HG02973 (cell line): ENCODE results near the gene GALT.

Source experiments
- ATAC-seq: cut with Tn5 transposase; IDR thresholded peaks from one replicate; pipeline ENCODE4 v1.9.1; 2021; ENCODE audit warnings: moderate library complexity; ENCODE audit not compliant: unreplicated experiment

Gene GALT

GRCh38 chr9:34646211-34647083 is at the start of gene GALT:
Gene GALT (plus strand): TSS chr9:34646675. CDS start chr9:34646705, 30 bp downstream.
- peak; percentile 85 for ATAC-seq

DNA sequence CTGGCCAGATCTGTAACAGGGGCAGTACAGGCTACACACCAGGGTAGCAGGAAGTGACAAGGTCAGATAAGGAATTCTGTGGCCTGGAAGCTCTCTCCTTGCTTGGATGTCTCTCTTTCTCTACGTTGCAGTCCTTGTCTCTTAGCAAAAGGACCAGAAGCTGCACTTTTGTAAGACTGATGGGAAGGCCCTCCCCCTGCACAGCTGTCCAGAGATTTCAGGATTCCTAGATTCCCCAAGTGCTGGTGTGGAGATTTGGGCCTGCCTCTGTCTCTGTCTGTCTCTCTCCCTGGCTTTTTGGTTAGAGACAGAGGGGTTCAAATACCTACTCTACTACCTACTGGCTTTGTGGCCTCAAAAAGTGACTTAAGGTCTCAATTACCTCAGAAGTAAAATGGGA is 46.9 kb upstream of the GALT start:
- no peak for ATAC-seq

DNA sequence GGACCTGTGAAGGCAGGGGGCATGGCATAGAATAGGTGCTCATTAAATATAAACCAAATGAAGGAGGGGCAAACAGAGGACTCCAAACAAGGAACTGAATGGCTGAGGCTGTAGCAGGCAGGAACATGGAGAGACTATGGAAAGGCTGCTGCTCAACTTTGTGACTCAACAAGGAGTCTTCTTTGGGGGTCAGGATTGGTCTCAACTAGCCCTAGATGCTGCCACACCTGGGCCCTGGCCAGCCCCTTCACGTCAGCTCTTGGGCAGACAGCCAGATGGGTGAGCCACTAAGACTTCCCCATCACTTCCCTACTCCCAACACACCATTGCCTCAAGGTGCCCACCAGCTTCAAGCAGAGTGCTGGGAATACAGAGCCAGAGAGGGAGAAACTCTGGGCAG is 45.6 kb upstream of the GALT start:
- no peak for ATAC-seq

DNA sequence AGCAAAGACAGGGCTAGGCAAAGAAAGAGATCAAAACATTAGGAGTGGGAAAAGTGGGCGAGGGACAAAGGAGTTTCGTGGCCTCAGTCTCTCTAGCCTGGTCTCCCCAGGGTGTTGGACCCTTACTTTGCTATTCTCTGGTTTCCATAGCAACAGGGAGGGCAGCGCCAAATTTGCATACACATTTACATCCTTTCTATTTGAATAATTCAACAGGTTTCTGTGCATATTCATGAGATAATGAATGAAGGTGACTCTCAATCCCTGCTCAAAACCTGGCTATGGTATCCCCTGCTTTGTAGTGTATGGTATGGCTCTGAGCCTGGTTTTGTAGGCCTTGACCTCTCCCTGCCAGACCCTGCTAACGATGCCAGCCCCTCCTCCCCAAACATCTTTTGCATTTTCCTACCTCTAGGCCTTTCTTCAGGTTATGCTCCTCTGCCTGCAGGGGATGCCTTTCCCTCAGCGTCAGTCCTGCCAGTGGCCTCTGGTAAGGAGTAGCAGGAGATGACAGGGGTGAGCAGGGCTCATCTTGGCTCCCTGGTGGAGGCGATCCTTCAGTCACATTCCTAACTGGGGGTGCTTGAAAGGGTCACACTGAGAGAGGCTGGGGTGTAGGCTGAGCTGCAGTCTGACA is 44.4 kb upstream of the GALT start:
- no peak for ATAC-seq

DNA sequence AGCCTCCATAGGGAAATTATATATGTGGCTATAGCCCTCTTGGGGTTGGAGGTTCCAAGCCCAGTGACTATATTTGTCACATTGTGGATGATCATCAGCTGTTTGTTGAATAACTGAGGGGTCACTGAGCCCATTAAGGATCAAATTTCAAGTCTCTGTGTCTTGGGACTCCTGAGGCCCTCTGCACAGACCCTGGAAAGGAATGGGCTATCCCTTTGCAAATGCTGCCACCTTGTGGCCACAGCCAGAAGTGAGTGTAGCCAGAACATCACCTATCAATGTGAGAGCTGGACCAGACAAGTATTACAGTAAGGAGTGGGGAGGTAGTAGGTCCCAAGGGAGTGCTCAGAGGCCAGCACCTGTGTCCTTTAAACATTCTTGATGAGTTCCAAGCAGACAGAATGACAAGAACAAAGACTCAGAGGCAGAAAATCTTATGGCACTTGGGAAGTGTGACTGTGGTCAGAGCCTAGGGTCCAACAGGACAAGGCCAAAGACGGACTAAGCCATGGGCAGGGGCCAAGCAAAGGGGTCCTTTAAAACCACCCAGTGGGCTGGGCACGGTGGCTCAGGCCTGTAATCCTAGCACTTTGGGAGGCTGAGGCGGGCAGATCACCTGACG is 42.8 kb upstream of the GALT start:
- peak; percentile 56 for ATAC-seq

GRCh38 chr9:34606190-34606589 is 40.3 kb upstream of the GALT start:
- ATAC-seq, result no peak

GRCh38 chr9:34606905-34607304 is 39.6 kb upstream of the GALT start:
- ATAC-seq, result no peak

DNA sequence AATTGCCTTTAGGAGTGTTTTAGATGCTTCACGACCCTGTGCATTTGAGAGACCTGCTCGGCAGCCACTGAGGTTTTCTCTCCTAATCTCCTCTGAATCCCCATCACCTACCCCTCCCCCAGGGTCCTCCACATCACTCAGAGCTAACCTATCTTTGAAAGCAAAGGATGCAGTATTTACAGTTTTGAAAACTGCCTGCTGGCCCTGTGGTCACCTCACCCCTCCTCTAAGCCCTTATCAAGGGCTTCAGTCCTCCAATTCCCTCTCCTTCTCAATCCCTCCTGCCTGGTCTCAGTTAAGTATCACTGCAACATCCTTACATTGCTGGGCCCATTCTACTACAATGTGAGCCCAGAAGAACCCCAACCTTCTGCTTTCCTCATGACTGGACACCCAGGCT is 39.1 kb upstream of the GALT start:
- ATAC-seq, result no peak

GRCh38 chr9:34610434-34611206 is 35.9 kb upstream of the GALT start:
- ATAC-seq, result no peak

DNA sequence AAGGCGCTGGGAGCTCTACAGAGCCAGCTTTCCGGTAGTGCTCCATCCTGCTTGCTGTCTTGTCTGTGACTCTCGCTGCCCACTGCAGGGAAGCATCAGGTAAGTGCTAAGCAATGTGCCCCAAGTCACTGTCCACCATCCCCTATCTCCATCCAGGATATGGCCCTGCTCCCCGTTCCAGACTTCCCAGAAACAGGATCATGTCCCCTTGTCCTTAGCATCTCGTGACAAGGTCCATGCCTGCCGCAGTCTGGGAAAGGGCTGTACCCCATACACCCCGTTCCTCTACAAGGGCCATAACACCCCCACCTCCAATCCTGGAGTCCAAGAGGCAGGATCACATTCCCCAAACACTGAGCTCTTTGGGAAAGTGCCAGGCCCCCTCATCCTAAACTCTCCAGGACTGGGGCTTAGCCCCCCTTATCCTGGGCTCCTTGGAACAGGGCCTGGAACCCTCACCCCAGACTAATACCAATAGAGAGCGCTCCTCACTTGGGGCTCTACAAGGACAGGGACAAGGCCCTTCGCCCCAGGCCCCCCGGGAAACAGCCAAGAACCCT is 35.1 kb upstream of the GALT start:
- no peak for ATAC-seq

- peak; percentile 83 for ATAC-seq
Observed at GRCh38 chr9:34611811-34612787, 34.4 kb upstream of the GALT start, which contains the start of gene RPP25L. Gene RPP25L (minus strand): TSS chr9:34612097. CDS start chr9:34611296, 801 bp downstream.

DNA sequence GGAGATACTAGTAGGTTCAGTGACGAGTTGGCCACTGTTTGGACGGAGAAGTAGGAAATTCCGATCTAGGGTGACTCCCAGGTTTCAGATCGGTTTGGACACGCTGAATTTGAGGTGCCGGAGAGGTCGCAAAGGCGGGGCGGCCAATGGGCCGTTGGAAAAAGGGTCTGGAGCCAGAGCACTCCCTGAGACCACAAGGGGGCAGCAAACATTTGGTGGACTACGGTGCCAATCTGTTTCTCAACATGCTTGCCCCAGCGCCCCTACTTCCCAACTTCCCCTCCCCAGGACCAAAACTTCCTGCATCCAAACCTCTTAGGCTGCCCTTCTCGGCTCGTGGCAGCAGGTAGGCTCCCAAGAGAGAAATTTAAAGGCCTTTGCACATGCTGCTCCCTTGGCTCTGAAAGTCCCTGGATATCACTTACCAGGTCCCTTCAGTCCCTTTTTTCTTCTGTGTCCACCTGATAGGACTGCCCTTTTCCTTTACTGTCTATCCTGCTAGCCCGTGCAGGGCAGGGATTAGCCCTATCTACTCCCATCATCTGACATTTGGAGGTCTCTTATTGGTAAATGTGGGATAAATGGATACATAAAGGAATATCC is 33.6 kb upstream of the GALT start:
- ATAC-seq, result no peak

- ATAC-seq, result no peak
Observed at GRCh38 chr9:34615132-34615531, 31.3 kb upstream of the GALT start.

DNA sequence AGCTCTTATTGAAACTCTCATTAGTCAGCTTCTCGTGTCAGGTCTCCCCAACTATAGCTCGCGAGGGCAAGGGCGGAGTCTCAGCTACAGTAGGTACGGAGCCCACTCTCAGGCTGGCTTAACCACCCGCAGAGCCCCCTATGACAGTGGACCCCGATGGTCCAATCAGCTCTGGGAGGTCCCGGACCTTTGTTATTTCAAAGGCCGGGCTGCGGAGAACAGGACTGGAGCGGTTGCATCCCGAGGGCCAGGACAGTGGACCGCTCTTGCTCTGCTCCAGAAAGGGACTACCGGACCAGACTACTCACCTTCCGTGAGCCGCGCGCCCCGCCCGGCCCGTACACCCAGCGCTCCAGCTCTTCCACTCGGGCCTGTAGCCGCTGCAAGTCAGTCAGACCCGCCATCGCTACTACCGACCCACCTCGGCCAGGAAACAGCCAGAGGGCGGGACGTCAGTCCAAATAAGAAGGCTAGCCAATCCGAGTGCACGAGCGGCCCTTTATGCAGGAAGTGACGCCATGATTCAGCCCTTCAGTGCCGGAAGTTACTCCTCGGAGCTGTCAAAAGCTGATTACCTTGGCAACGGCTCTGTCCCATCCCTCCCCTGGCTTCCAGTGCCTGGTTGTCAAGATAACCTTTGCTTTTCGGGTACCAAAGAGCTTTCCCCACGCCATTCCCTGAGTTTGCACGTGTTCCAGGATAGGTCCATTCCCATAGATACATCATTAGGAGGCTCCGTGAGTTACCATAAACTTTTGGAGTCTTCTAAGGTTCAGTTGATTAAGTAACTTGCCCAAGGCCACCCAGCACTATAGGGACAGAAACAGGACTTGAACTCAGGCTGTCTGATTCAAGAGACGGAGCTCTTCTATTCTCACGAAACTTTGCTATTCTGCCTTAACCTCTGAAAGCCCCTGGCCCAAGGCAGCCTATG is 26.1 kb upstream of the GALT start, which contains the start of gene DCTN3:
Gene DCTN3, minus strand, starts transcription at position 435 of the 934 bp plus-strand sequence. Its CDS starts 31 bp downstream, at position 404.
- peak; percentile 96 for ATAC-seq

DNA sequence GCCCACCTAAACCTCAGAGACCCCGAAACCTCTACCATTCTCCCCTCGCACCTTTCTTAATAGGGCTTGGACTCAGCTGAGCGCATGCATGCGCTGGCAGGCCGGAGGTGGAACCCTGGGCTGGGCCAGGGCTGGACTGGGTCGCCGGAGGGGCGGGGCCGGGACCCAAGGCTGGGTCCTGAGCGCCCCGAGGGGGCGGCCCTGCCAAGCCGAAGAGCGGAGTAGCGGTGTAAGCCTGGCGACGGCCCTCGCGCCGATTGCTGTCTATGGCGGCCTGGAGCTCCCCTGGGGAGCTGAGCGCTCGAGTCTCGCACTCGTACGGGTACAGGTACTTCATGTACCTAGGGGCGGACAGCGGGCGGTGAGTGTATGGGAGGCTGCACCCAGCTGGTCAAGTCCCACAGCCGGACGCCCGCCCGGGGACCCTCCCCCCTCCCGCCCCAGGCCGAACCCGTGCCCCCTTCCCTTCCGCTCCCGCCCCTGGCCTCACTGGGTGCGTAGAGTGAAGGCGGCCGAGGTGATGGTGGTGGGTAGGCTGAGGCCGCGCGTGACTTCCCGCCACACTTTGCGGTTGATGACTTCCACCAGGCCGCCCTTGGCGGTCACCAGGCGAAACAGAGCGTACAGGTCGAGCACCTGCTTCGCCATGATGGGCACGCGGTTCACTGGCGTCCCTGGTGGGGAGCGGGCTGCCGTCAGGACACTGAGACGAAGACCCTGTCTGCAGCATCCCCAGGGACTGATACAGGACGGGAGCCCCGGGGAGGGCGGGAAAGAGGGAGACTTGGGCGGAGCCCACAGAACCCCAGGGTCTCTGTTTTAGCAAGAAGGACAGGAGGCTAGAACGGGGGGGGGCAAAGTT is 22.9 kb upstream of the GALT start:
- no peak for ATAC-seq

DNA sequence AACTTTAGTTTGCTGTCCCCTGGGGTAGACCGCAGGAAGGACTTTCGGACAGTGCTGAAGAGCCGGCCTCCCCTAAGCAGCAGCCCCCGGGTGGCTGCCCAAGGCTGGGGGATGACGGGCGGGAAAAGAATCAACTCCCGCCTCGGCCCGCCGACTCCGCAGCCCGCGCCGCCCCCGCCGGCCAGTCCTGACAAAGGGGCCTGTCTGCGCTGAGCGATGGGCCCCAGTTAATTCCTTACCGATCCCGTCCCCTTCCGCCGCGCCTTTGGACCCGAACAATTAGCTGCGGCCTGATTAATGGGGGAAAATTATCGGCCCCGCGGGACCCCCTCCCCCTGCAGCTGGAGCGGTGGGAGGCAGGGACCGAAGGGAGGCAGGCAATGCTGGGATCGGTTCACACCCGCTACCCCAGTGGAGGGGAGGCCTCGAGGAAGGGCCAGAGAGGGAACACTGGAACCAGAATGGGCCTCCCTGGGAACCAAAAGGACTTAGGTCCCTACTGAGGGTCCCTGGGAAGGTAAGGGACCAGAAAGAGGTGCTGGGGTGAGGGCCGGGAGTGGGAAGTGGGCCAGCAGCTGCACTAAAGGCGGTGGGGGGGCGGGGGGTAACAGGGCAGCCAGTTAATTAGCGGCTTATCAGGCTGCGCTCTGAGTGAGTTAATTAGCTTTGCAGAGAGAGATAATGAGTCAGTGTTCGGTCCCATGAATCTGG is 21.8 kb upstream of the GALT start:
- ATAC-seq, result no peak

DNA sequence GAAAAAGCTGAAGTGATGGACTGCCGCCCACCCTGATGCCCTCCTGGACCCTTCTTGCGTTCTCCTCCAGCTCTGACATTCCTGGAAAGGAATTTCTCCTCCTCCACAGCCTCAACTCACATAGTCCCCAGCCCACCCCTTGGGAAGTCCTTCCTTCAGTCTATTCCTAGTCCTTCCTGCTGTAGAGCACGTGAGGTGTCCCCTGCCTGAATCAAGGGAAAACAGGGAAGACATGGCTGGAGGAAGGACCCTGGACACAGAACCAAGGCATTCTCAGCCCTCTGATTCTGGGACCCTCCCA is 21.3 kb upstream of the GALT start:
- no peak for ATAC-seq
